ENCODE data around the gene ANKRD52.

Gene ANKRD52

DNA sequence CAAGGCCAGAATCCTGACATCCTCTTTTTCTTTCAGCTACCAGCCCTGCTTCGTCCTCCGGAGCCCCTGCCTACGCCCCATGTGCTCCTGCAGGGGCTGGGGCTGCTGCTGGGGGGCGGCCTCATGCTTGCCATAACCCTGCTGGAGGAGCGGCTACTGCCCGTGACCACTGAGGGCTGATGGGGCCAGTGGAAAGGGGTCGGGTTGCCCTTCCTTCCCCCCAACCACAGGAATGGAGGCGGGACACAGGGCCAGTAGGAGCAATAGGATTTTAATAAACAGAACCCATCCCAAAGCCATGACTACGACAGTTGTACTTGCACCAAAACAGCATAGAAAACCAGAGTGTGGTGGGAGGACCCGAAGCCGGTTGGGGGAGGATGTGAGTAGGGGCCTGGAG, 20.6 kb downstream of the ANKRD52 start:
- ATAC-seq, result no peak

DNA sequence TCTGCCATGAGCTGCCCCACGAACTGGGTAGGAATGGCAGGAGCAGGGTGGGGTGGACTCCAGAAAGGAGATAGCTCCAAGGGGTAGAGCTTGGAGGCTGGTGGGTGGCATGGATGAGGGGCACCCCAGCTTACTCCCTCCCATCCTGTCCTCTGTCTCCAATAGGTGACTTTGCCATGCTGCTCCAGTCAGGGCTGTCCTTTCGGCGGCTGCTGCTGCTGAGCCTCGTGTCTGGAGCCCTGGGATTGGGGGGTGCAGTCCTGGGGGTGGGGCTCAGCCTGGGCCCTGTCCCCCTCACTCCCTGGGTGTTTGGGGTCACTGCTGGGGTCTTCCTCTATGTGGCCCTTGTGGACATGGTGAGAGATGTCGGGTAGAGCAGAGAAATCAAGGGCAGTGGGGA, 21.2 kb downstream of the ANKRD52 start:
- ATAC-seq, result no peak

- no peak for ATAC-seq
Observed at GRCh38 chr12:56236091-56236490, 22.1 kb downstream of the ANKRD52 start.

DNA sequence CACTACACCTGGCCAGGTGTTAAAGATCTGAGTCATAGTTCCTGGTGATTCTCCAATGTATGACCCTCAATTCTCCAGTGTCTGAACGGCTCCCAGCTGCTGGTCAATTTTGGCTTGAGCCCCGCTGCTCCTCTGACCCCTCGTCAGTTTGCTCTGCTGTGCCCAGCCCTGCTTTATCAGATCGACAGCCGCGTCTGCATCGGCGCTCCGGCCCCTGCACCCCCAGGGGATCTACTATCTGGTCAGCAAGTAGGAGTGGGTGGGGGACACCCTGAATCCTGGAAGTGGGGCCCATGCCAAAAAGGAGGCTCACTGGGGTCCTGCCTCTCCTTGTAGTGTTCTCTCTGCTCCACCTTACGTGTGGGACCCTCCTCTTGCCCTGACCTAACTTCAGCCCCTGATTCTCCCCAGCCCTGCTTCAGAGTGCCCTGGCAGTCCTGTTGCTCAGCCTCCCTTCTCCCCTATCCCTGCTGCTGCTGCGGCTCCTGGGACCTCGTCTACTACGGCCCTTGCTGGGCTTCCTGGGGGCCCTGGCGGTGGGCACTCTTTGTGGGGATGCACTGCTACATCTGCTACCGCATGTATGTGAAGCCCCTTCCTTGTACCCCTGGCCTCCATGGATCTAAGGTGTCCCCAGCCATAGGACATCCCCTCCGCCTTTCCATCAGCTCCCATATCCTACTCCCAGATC, 23.3 kb downstream of the ANKRD52 start:
- ATAC-seq, result no peak

DNA sequence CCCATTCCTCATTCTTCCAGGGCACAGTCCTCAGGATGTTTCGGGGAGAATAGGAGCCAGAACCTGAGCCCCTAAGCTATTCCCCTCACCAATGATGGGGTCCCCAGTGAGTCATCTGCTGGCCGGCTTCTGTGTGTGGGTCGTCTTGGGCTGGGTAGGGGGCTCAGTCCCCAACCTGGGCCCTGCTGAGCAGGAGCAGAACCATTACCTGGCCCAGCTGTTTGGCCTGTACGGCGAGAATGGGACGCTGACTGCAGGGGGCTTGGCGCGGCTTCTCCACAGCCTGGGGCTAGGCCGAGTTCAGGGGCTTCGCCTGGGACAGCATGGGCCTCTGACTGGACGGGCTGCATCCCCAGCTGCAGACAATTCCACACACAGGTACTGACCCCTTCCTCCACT, 27.0 kb downstream of the ANKRD52 start:
- no peak for ATAC-seq

DNA sequence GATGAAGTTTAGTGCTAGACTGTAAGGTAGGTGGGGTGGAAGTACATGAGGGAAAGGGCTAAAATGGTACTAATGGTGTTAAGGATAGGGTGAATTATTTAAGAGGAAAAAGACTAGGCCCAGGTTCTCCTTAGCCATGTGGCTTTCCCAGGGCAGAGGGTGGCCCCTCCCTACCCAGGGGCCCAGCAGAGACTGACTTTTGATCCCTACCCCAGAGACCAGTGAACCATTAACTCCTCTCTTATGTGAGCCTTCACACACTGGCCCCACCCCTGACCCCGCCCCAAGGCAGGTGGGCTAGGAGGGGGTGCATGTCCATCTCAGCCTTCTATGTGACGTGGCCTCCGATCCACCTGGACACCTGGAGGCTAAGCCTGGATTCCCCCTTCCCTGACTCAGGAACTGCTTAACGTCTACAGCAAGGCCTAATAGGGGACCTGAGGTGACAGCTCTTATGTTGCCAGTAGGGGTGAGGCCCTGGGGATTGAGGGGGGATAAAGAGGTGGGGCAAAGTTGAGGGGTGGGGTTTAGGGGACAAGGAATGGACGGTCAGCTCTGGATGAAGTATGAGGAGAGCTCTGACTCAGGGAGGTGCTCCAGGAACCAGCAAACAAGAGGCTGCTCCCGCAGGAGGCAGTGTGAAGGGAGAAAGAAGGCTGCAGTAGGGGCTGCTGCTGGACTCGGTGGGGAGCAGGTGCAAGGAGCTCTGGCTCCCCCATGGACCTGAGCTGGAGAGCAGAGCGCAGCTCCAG, 27.6 kb downstream of the ANKRD52 start:
- ATAC-seq, result no peak

GRCh38 chr12:56229916-56230431, 28.2 kb downstream of the ANKRD52 start, which contains the start of gene SLC39A5:
Gene SLC39A5 (plus strand): TSS chr12:56230051. CDS start chr12:56231275, 1,224 bp downstream.
- no peak for ATAC-seq

GRCh38 chr12:56229082-56229481, 29.1 kb downstream of the ANKRD52 start:
- ATAC-seq, result no peak

GRCh38 chr12:56224954-56225353, 33.2 kb downstream of the ANKRD52 start:
- no peak for ATAC-seq

DNA sequence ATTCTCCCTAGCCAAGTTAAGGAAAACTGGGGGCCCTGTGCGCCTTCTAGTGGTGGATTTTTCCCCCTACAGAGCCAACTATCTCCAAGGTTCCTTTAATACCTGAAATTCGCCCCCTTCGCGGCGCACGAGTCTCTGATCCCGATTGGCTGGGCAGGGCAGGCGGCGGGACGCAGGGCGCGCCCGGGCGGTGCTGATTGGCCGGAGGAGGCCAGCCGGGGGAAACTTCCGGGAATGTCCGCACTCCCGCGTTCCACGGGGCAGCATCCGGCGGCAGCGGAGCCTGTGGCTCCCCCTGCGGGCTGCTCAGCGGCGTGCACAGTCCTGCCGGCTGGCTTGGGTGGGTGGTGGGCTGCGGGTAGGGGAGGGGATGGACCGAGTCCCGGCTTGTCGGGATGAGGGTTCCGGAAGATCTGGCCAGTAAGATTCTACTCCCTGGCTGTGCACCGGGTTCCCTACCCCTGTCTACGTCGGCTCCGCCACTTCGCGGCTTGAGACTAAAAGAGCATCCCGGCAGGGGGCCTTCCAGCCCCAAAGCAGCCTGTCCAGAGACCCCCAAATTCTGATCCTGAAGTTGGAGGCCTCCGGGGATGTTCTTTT, 34.0 kb downstream of the ANKRD52 start, which contains the start of gene NABP2:
Gene NABP2 (plus strand): TSS at position 241 of the 600 bp plus-strand sequence. CDS start 515 bp downstream, outside the sequence.
- ATAC-seq, result peak; percentile 89 to 90

- ATAC-seq, result no peak
Observed at GRCh38 chr12:56223571-56224101, 34.5 kb downstream of the ANKRD52 start.

DNA sequence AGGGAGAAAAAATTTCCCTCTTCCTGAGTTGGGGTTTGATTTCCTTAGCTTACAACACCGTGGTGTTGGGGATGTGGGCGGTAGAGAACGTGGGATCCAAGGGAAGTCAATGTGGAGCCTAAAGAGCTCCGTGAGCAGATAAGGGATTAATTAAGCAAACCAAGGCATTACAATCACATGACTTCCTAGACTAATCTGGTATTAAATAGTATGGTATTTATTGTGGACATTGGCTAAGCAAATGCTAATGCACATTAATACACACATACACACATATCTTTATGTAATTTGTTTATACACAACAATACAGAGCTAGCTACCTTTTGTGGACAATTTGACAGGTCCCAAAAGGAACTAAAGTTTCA, 35.7 kb downstream of the ANKRD52 start:
- ATAC-seq, result no peak

GRCh38 chr12:56221757-56222530, 36.2 kb downstream of the ANKRD52 start, which contains the start of gene RNF41:
Gene RNF41 (minus strand): TSS chr12:56221922. CDS start chr12:56214047, 7,875 bp downstream.
- peak; percentile 82 to 83 for ATAC-seq

GRCh38 chr12:56221232-56221756, 36.9 kb downstream of the ANKRD52 start:
- peak; percentile 12 to 19 for ATAC-seq

DNA sequence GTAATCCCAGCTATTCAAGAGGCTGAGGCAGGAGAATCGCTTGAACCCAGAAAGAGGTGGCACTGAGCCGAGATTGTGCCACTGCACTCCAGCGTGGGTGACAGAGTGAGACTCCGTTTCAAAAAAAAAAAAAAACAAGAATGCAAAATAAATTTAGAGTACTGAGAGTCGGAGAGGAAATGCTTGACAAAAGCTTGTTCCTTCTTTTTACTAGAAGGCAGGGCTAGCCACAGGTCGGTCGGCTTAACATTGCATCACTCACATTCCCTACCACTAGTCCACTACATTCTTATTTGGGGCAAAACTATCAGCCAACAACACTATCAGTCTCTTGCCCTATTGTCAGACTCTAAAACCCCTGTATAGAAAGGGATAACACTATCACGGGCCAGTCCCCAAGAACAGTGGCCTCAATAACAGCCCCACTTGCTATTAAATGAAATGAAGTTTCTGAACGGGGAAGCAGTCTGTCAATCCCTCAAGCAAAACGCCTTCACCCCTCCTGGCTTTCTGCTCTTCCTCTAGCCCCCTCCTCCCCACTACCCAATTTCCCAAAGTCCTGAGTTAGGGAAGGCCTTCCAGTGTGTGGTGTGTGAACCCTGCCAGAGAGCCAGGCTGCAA, 37.5 kb downstream of the ANKRD52 start:
- ATAC-seq, result no peak

- no peak for ATAC-seq
Observed at GRCh38 chr12:56219840-56220239, 38.3 kb downstream of the ANKRD52 start.

- no peak for ATAC-seq
Observed at GRCh38 chr12:56216461-56216860, 41.7 kb downstream of the ANKRD52 start.

DNA sequence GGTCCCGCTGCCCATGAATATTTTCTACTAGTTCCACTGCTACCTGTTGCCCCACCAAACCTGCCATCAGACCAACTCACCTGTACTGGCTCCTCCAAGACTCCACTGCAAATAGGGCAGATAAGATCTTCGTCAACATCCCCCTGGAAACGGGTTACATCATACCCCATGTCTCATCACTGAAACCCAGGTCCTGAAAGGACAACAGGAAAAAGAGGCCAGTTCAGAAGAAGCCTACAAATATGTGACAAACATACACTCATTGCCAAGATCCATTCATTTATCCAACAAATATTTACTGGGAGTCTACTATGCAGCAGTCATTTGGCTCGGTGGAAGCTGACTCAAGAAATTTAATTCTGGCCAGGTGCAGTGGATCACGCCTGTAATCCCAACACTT, 44.3 kb downstream of the ANKRD52 start:
- ATAC-seq, result no peak

DNA sequence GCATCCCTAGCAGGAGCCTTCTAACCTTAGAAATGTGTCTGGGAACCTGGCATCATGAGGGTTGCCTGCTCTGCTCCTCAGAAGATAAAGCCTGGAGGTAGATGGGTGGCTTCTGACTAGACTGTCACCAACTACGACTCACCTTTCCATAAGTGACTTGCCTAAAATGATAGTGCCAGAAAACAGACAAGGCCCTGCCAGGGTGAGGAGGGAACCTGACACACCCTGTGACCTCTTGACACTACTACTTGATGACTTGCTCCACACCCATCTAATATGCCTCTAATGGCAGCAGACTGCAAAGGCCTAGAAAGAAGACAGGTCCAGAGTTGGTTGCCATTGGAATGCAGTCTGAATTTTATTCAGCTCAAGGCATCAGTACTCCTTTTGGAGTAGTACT, 45.8 kb downstream of the ANKRD52 start:
- ATAC-seq, result peak; percentile 91 to 96

GRCh38 chr12:56208006-56208405, 50.2 kb downstream of the ANKRD52 start:
- no peak for ATAC-seq

DNA sequence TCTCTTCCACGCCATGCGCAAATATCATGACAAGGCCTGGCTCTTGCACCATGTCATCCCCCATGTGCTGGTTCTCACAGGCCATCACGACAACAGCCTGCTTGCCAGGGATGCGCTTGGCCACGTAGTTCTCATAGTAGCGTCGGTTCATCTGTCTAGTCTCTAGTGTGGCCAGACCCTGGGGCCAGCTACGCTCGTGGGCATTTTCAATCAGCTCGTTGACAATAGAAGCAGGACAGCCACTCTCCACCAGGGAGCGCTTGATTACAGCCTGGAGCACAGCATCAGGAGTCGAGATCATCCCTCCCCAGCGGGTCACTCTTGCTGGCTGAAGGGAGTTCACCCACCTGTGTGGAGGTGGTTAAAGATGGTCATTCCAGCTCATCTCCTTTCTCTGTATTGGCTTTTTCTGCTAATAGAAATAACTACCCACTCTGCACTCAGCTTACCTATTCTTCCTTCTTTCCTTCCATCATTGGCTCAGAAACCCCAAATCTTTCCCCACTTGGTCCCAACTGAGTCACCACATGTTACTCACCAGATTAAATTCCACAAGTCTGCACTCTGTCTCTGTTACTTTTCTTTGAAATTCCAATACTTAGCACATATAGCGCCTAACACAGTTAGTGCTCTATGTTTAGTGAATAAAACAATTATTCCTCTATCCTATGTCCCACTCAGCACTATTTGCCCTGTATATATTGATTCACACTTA, 51.6 kb downstream of the ANKRD52 start:
- ATAC-seq, result peak in 1 of 2 donors; percentile 53
